SKM-1 (cell line): ENCODE results near the gene TYSND1.
A peak's percentile ranks its signal among the peaks of the same experiment; 100 is the strongest.
"Not testable (repeated sequence)": the region's sequence is repeated elsewhere in the genome, so short reads cannot be mapped to it uniquely, and the experiment has no call there.

ENCODE experiments used
- DNase-seq: peaks from one replicate; lab custom pipeline; 2025; ENCODE audit not compliant: unreplicated experiment; lab: John Stamatoyannopoulos, UW

The TYSND1 gene

GRCh38 chr10:70164163-70164562 is 17.7 kb upstream of the TYSND1 start:
- peak; percentile 69 for DNase-seq

- no peak for DNase-seq
Measured at GRCh38 chr10:70163448-70163847, 16.9 kb upstream of the TYSND1 start.

- no peak for DNase-seq
Measured at GRCh38 chr10:70162892-70163201, 16.3 kb upstream of the TYSND1 start.

- no peak for DNase-seq
Measured at GRCh38 chr10:70162151-70162891, 15.8 kb upstream of the TYSND1 start.

- DNase-seq = no peak
Measured at GRCh38 chr10:70160798-70161197, 14.3 kb upstream of the TYSND1 start.

- DNase-seq = not testable (repeated sequence)
Measured at GRCh38 chr10:70159366-70159765, 12.9 kb upstream of the TYSND1 start.

- no peak for DNase-seq
Measured at GRCh38 chr10:70158113-70158512, 11.6 kb upstream of the TYSND1 start.

GRCh38 chr10:70155255-70155838 is 8.8 kb upstream of the TYSND1 start:
- no peak for DNase-seq

GRCh38 chr10:70148516-70148915 is 2.0 kb upstream of the TYSND1 start:
- no peak for DNase-seq

GRCh38 chr10:70147259-70147625 is 742 bp upstream of the TYSND1 start:
- no peak for DNase-seq

GRCh38 chr10:70145666-70146488 is 623 bp downstream of the TYSND1 start:
- DNase-seq = peak; percentile 46

GRCh38 chr10:70145166-70145665 is 1.3 kb downstream of the TYSND1 start:
- DNase-seq = no peak

GRCh38 chr10:70144372-70145110 is 2.0 kb downstream of the TYSND1 start:
- no peak for DNase-seq

GRCh38 chr10:70142555-70142954 is 3.9 kb downstream of the TYSND1 start:
- no peak for DNase-seq

GRCh38 chr10:70140297-70140696 is 6.2 kb downstream of the TYSND1 start:
- DNase-seq = no peak

- DNase-seq = no peak
Measured at GRCh38 chr10:70139997-70140250, 6.6 kb downstream of the TYSND1 start.

- no peak for DNase-seq
Measured at GRCh38 chr10:70139151-70139996, 7.1 kb downstream of the TYSND1 start.

GRCh38 chr10:70137927-70138883 is 8.3 kb downstream of the TYSND1 start:
- DNase-seq = no peak

- DNase-seq = no peak
Measured at GRCh38 chr10:70137135-70137534, 9.4 kb downstream of the TYSND1 start.

GRCh38 chr10:70135684-70136083 is 10.8 kb downstream of the TYSND1 start:
- no peak for DNase-seq
